GM18909 (cell line): ENCODE results near the gene ACAA1.
"Not testable (repeated sequence)": the region's sequence is repeated elsewhere in the genome, so short reads cannot be mapped to it uniquely, and the experiment has no call there.

Source experiments
- ATAC-seq: cut with Tn5 transposase; IDR thresholded peaks from one replicate; pipeline ENCODE4 v1.9.1; 2021; ENCODE audit warnings: mild to moderate bottlenecking; ENCODE audit not compliant: unreplicated experiment, poor library complexity

ACAA1 gene

GRCh38 chr3:38108649-38109579, 28.0 kb downstream of the ACAA1 start:
- no peak for ATAC-seq

- ATAC-seq = no peak
These were observed 28.8 kb downstream of the ACAA1 start for GRCh38 chr3:38107911-38108648.

- ATAC-seq = no peak
These were observed 31.4 kb downstream of the ACAA1 start for GRCh38 chr3:38105525-38105924.

- no peak for ATAC-seq
These were observed 34.5 kb downstream of the ACAA1 start for GRCh38 chr3:38102444-38102814.

- ATAC-seq = no peak
These were observed 35.0 kb downstream of the ACAA1 start for GRCh38 chr3:38101811-38102443.

GRCh38 chr3:38100498-38100897, 36.4 kb downstream of the ACAA1 start:
- no peak for ATAC-seq

- ATAC-seq = no peak
These were observed 37.4 kb downstream of the ACAA1 start for GRCh38 chr3:38099518-38099917.

- ATAC-seq = no peak
These were observed 38.6 kb downstream of the ACAA1 start for GRCh38 chr3:38098376-38098723.

- ATAC-seq = no peak
These were observed 39.2 kb downstream of the ACAA1 start for GRCh38 chr3:38097446-38098375.

GRCh38 chr3:38095669-38096483, 41.1 kb downstream of the ACAA1 start:
- ATAC-seq = no peak

- no peak for ATAC-seq
These were observed 41.9 kb downstream of the ACAA1 start for GRCh38 chr3:38094999-38095398.

- ATAC-seq = no peak
These were observed 46.5 kb downstream of the ACAA1 start for GRCh38 chr3:38090453-38090852.

- ATAC-seq = no peak
These were observed 47.8 kb downstream of the ACAA1 start for GRCh38 chr3:38089163-38089562.

GRCh38 chr3:38088126-38089078, 48.5 kb downstream of the ACAA1 start:
- no peak for ATAC-seq

- not testable (repeated sequence) for ATAC-seq
These were observed 49.6 kb downstream of the ACAA1 start for GRCh38 chr3:38087278-38087677.

- no peak for ATAC-seq
These were observed 50.4 kb downstream of the ACAA1 start for GRCh38 chr3:38086496-38086895.

- no peak for ATAC-seq
These were observed 51.0 kb downstream of the ACAA1 start for GRCh38 chr3:38085943-38086324.

GRCh38 chr3:38085311-38085942, 51.5 kb downstream of the ACAA1 start:
- no peak for ATAC-seq
